ENCODE measurements around the gene PTGFR.

PTGFR gene

GRCh38 chr1:78519446-78519845 is 28.7 kb downstream of the PTGFR start:
- H3K9me3 ChIP-seq (ENCODE audit: control insufficient read depth, low read length) = no peaks in the 10 kb centered on the region
- H3K4me3 ChIP-seq (ENCODE audit: insufficient read depth, low read depth, low read length) = no peak overlapping the region
- no peaks in the 10 kb centered on the region for H3K4me1 ChIP-seq (ENCODE audit: control insufficient read depth, insufficient read depth, low read length)
- H3K27ac ChIP-seq (ENCODE audit: insufficient read depth, low read depth, low read length, poor library complexity, severe bottlenecking) = no peak overlapping the region
- no peaks in the 10 kb centered on the region for H3K36me3 ChIP-seq (ENCODE audit: control insufficient read depth, insufficient read depth, low read length)
- no peaks in the 10 kb centered on the region for H3K27me3 ChIP-seq (ENCODE audit: control insufficient read depth, insufficient read depth, low read length, poor library complexity, severe bottlenecking)
- WGBS, 2 experiments = 93 to 97% methylated on average over 4 of the region's 4 CpGs

GRCh38 chr1:78520216-78520615 is 29.4 kb downstream of the PTGFR start:
- 98 to 99% methylated on average over 3 to 5 of the region's 6 CpGs for WGBS, 2 experiments
- Histone ChIP-seq H3K4me1 (ENCODE audit: control insufficient read depth, insufficient read depth, low read length) (no peaks in the 10 kb centered on the region), H3K36me3 (ENCODE audit: control insufficient read depth, insufficient read depth, low read length) (no peaks in the 10 kb centered on the region), H3K27ac (ENCODE audit: insufficient read depth, low read depth, low read length, poor library complexity, severe bottlenecking) (no peak overlapping the region), H3K9me3 (ENCODE audit: control insufficient read depth, low read length) (no peaks in the 10 kb centered on the region), H3K4me3 (ENCODE audit: insufficient read depth, low read depth, low read length) (no peak overlapping the region), H3K27me3 (ENCODE audit: control insufficient read depth, insufficient read depth, low read length, poor library complexity, severe bottlenecking) (no peaks in the 10 kb centered on the region)

GRCh38 chr1:78520843-78521242 is 30.1 kb downstream of the PTGFR start:
- Histone ChIP-seq H3K27ac (ENCODE audit: insufficient read depth, low read depth, low read length, poor library complexity, severe bottlenecking) (no peak overlapping the region), H3K27me3 (ENCODE audit: control insufficient read depth, insufficient read depth, low read length, poor library complexity, severe bottlenecking) (no peaks in the 10 kb centered on the region), H3K4me3 (ENCODE audit: insufficient read depth, low read depth, low read length) (no peak overlapping the region), H3K4me1 (ENCODE audit: control insufficient read depth, insufficient read depth, low read length) (no peaks in the 10 kb centered on the region), H3K9me3 (ENCODE audit: control insufficient read depth, low read length) (no peaks in the 10 kb centered on the region), H3K36me3 (ENCODE audit: control insufficient read depth, insufficient read depth, low read length) (no peaks in the 10 kb centered on the region)
- 89 to 92% methylated on average over 2 to 3 of the region's 3 CpGs for WGBS, 2 experiments

GRCh38 chr1:78522136-78522535 is 31.4 kb downstream of the PTGFR start:
- Histone ChIP-seq H3K4me3 (ENCODE audit: insufficient read depth, low read depth, low read length) (no peak overlapping the region), H3K27me3 (ENCODE audit: control insufficient read depth, insufficient read depth, low read length, poor library complexity, severe bottlenecking) (no peaks in the 10 kb centered on the region), H3K27ac (ENCODE audit: insufficient read depth, low read depth, low read length, poor library complexity, severe bottlenecking) (no peak overlapping the region), H3K4me1 (ENCODE audit: control insufficient read depth, insufficient read depth, low read length) (no peaks in the 10 kb centered on the region), H3K9me3 (ENCODE audit: control insufficient read depth, low read length) (no peaks in the 10 kb centered on the region), H3K36me3 (ENCODE audit: control insufficient read depth, insufficient read depth, low read length) (no peaks in the 10 kb centered on the region)
- WGBS, 2 experiments = 79 to 93% methylated on average over 2 of the region's 2 CpGs

GRCh38 chr1:78526496-78526895 is 35.7 kb downstream of the PTGFR start:
- no peak overlapping the region for H3K4me3 ChIP-seq (ENCODE audit: insufficient read depth, low read depth, low read length)
- H3K36me3 ChIP-seq (ENCODE audit: control insufficient read depth, insufficient read depth, low read length) = no peaks in the 10 kb centered on the region
- H3K27ac ChIP-seq (ENCODE audit: insufficient read depth, low read depth, low read length, poor library complexity, severe bottlenecking) = no peak overlapping the region
- H3K9me3 ChIP-seq (ENCODE audit: control insufficient read depth, low read length) = no peaks in the 10 kb centered on the region
- WGBS, 2 experiments = 92 to 100% methylated on average over 1 to 2 of the region's 2 CpGs
- H3K4me1 ChIP-seq (ENCODE audit: control insufficient read depth, insufficient read depth, low read length) = no peaks in the 10 kb centered on the region
- H3K27me3 ChIP-seq (ENCODE audit: control insufficient read depth, insufficient read depth, low read length, poor library complexity, severe bottlenecking) = no peaks in the 10 kb centered on the region

GRCh38 chr1:78527706-78528105 is 36.9 kb downstream of the PTGFR start:
- Histone ChIP-seq H3K9me3 (ENCODE audit: control insufficient read depth, low read length) (no peaks in the 10 kb centered on the region), H3K4me1 (ENCODE audit: control insufficient read depth, insufficient read depth, low read length) (no peaks in the 10 kb centered on the region), H3K36me3 (ENCODE audit: control insufficient read depth, insufficient read depth, low read length) (no peaks in the 10 kb centered on the region), H3K27ac (ENCODE audit: insufficient read depth, low read depth, low read length, poor library complexity, severe bottlenecking) (no peak overlapping the region), H3K4me3 (ENCODE audit: insufficient read depth, low read depth, low read length) (no peak overlapping the region), H3K27me3 (ENCODE audit: control insufficient read depth, insufficient read depth, low read length, poor library complexity, severe bottlenecking) (no peaks in the 10 kb centered on the region)
- 95 to 96% methylated on average over 2 of the region's 2 CpGs for WGBS, 2 experiments

GRCh38 chr1:78533527-78533926 is 42.8 kb downstream of the PTGFR start:
- 86 to 95% methylated on average over 4 of the region's 4 CpGs for WGBS, 2 experiments
- no peaks in the 10 kb centered on the region for H3K9me3 ChIP-seq (ENCODE audit: control insufficient read depth, low read length)
- no peaks in the 10 kb centered on the region for H3K27me3 ChIP-seq (ENCODE audit: control insufficient read depth, insufficient read depth, low read length, poor library complexity, severe bottlenecking)

GRCh38 chr1:78535286-78535685 is 44.5 kb downstream of the PTGFR start:
- no peak overlapping the region for H3K27ac ChIP-seq (ENCODE audit: insufficient read depth, low read depth, low read length, poor library complexity, severe bottlenecking)
- no peaks in the 10 kb centered on the region for H3K4me1 ChIP-seq (ENCODE audit: control insufficient read depth, insufficient read depth, low read length)
- 100% methylated on average over 1 of the region's 1 CpG; no CpG with 5 or more reads in 1 of the 2 experiments for WGBS, 2 experiments
- H3K9me3 ChIP-seq (ENCODE audit: control insufficient read depth, low read length) = no peaks in the 10 kb centered on the region
- no peaks in the 10 kb centered on the region for H3K36me3 ChIP-seq (ENCODE audit: control insufficient read depth, insufficient read depth, low read length)
- H3K4me3 ChIP-seq (ENCODE audit: insufficient read depth, low read depth, low read length) = no peak overlapping the region
- H3K27me3 ChIP-seq (ENCODE audit: control insufficient read depth, insufficient read depth, low read length, poor library complexity, severe bottlenecking) = no peaks in the 10 kb centered on the region

More at GRCh38 chr1:78533527-78533926, 42.8 kb downstream of the PTGFR start:
- Histone ChIP-seq H3K27ac (ENCODE audit: insufficient read depth, low read depth, low read length, poor library complexity, severe bottlenecking) (no peak overlapping the region), H3K36me3 (ENCODE audit: control insufficient read depth, insufficient read depth, low read length) (no peaks in the 10 kb centered on the region), H3K4me3 (ENCODE audit: insufficient read depth, low read depth, low read length) (no peak overlapping the region), H3K4me1 (ENCODE audit: control insufficient read depth, insufficient read depth, low read length) (no peaks in the 10 kb centered on the region)

GRCh38 chr1:78536427-78536826 is 45.7 kb downstream of the PTGFR start:
- Histone ChIP-seq H3K27me3 (ENCODE audit: control insufficient read depth, insufficient read depth, low read length, poor library complexity, severe bottlenecking) (no peaks in the 10 kb centered on the region), H3K4me3 (ENCODE audit: insufficient read depth, low read depth, low read length) (no peak overlapping the region), H3K9me3 (ENCODE audit: control insufficient read depth, low read length) (no peaks in the 10 kb centered on the region), H3K36me3 (ENCODE audit: control insufficient read depth, insufficient read depth, low read length) (no peaks in the 10 kb centered on the region), H3K27ac (ENCODE audit: insufficient read depth, low read depth, low read length, poor library complexity, severe bottlenecking) (no peak overlapping the region), H3K4me1 (ENCODE audit: control insufficient read depth, insufficient read depth, low read length) (no peaks in the 10 kb centered on the region)
- WGBS, 2 experiments = 98 to 100% methylated on average over 2 of the region's 2 CpGs

GRCh38 chr1:78540048-78540447 is 49.3 kb downstream of the PTGFR start:
- Histone ChIP-seq H3K4me1 (ENCODE audit: control insufficient read depth, insufficient read depth, low read length) (no peaks in the 10 kb centered on the region), H3K36me3 (ENCODE audit: control insufficient read depth, insufficient read depth, low read length) (no peaks in the 10 kb centered on the region), H3K27me3 (ENCODE audit: control insufficient read depth, insufficient read depth, low read length, poor library complexity, severe bottlenecking) (no peaks in the 10 kb centered on the region), H3K9me3 (ENCODE audit: control insufficient read depth, low read length) (no peaks in the 10 kb centered on the region), H3K27ac (ENCODE audit: insufficient read depth, low read depth, low read length, poor library complexity, severe bottlenecking) (no peak overlapping the region), H3K4me3 (ENCODE audit: insufficient read depth, low read depth, low read length) (no peak overlapping the region)
- 80 to 95% methylated on average over 1 to 2 of the region's 2 CpGs for WGBS, 2 experiments

- H3K4me1 ChIP-seq (ENCODE audit: control insufficient read depth, insufficient read depth, low read length) = no peaks in the 10 kb centered on the region
- no peaks in the 10 kb centered on the region for H3K36me3 ChIP-seq (ENCODE audit: control insufficient read depth, insufficient read depth, low read length)
Observed at GRCh38 chr1:78541479-78541878, 50.7 kb downstream of the PTGFR start.

More at GRCh38 chr1:78541479-78541878, 50.7 kb downstream of the PTGFR start:
- no peak overlapping the region for H3K4me3 ChIP-seq (ENCODE audit: insufficient read depth, low read depth, low read length)
- H3K27me3 ChIP-seq (ENCODE audit: control insufficient read depth, insufficient read depth, low read length, poor library complexity, severe bottlenecking) = no peaks in the 10 kb centered on the region
- H3K9me3 ChIP-seq (ENCODE audit: control insufficient read depth, low read length) = no peaks in the 10 kb centered on the region
- no peak overlapping the region for H3K27ac ChIP-seq (ENCODE audit: insufficient read depth, low read depth, low read length, poor library complexity, severe bottlenecking)

All from ectodermal cell (in vitro differentiated cells).